ENCODE measurements around the gene SCPEP1.
A peak's percentile ranks its signal among the peaks of the same experiment; 100 is the strongest.

- TF ChIP-seq CTCF (IDR thresholded peaks at IDR 0.05) = peak; percentile 23 to 46 (median 46)
- TF ChIP-seq POLR2AphosphoS5 (IDR thresholded peaks at IDR 0.05; ENCODE audit: insufficient read depth in 1 of 2, low read depth in 1 of 2) = no peak
- no peak for TF ChIP-seq POLR2A (IDR thresholded peaks at IDR 0.05)
Observed at GRCh38 chr17:57009737-57010445, 32.0 kb downstream of the SCPEP1 start.
